GM12878 (cell line): ENCODE data around the gene CCDC181. TPM values are rescaled to one million over a fixed set of nuclear protein-coding genes. Genes with fewer than 3 reads are reported as not detected.

ENCODE experiments used
- ATAC-seq: fragments of 200-7000 bp; cut with Tn5 transposase; 3 replicates; pipeline ENCODE4 v1.9.1; 2020; ENCODE audit warnings: mild to moderate bottlenecking, moderate library complexity
- BruUV-seq: library from RNA; stranded (reverse); fragments of 400-500 nt; replicated peaks from 2 replicates; lab custom pipeline; 2021; lab: Mats Ljungman, UMichigan
- CTCF ChIA-PET: fragments of 300-600 bp; sonication (Branson Sonifier 250); formaldehyde crosslinking; extraction: SDS; loops from one replicate; lab custom pipeline; 2021; ENCODE audit warnings: inconsistent platforms; lab: Yijun Ruan, JAX
- POLR2A ChIA-PET: fragments of 350-600 bp; formaldehyde crosslinking; extraction: SDS; loops from one replicate; lab custom pipeline; 2021; ENCODE audit warnings: inconsistent platforms; lab: Charles Lee
- RAD21 ChIA-PET: fragments of 300-600 bp; sonication (Branson Sonifier 250); formaldehyde crosslinking; loops from one replicate; lab custom pipeline; 2023; ENCODE audit warnings: antibody characterized with exemption; ENCODE audit not compliant: unreplicated experiment; lab: Charles Lee
- SMC1A ChIA-PET: fragments of 300-600 bp; sonication (Branson Sonifier 250); formaldehyde crosslinking; loops from one replicate; lab custom pipeline; 2023; ENCODE audit not compliant: unreplicated experiment, uncharacterized antibody; lab: Charles Lee
- DNase-seq: peaks from one replicate; pipeline ENCODE4 v3.0.0-alpha.2; 2011; ENCODE audit warnings: low read depth, low spot score
- FAIRE-seq: peaks from 3 replicates; lab custom pipeline; 2011; peaks lifted over from hg19 to GRCh38; lab: Jason Lieb, UNC
- H2AFZ ChIP-seq: 2 replicates; pipeline ENCODE4 v1.6.0; 2011; ENCODE audit warnings: low read depth, low read length, control low read depth; ENCODE audit not compliant: control insufficient read depth
- H3K27ac ChIP-seq: 2 replicates; pipeline ENCODE4 v1.5.1; 2011; ENCODE audit warnings: control low read depth; ENCODE audit not compliant: control insufficient read depth, insufficient read depth
- H3K27me3 ChIP-seq, 2 experiments: replicated peaks in 1 of 2; 2 replicates each; pipeline versions ENCODE4 v1.6.0 to v1.6.1; 2011; ENCODE audit warnings: low read length in 1 of 2; ENCODE audit not compliant: control insufficient read depth in 2 of 2, insufficient read depth in 2 of 2
- H3K36me3 ChIP-seq, 2 experiments: 2 replicates each; pipeline ENCODE4 v1.5.1; 2011; ENCODE audit warnings: low read length in 1 of 2; ENCODE audit not compliant: control insufficient read depth in 2 of 2, insufficient read depth in 2 of 2
- H3K4me1 ChIP-seq: 2 replicates; pipeline ENCODE4 v1.6.1; 2011; ENCODE audit warnings: mild to moderate bottlenecking, low read length, moderate library complexity, mixed read lengths; ENCODE audit not compliant: control insufficient read depth, insufficient read depth
- H3K4me2 ChIP-seq: 2 replicates; pipeline ENCODE4 v1.6.0; 2011; ENCODE audit warnings: control low read depth; ENCODE audit not compliant: control insufficient read depth, insufficient read depth
- H3K4me3 ChIP-seq: fragments of 200-600 bp; sonication (generic); 2 replicates; pipeline ENCODE4 v1.5.1; 2016
- H3K79me2 ChIP-seq: 2 replicates; pipeline ENCODE4 v1.6.0; 2011; ENCODE audit warnings: low read length; ENCODE audit not compliant: control insufficient read depth, insufficient read depth
- H3K9ac ChIP-seq: 2 replicates; pipeline ENCODE4 v1.8.0; 2011; ENCODE audit warnings: low read length, control low read depth, mixed read lengths; ENCODE audit not compliant: control insufficient read depth, insufficient read depth
- H3K9me3 ChIP-seq: replicated peaks from 3 replicates; pipeline ENCODE4 v1.5.1; 2011; ENCODE audit warnings: mild to moderate bottlenecking, low read length; ENCODE audit not compliant: control insufficient read depth, insufficient read depth
- H4K20me1 ChIP-seq: 2 replicates; pipeline ENCODE4 v1.6.0; 2011; ENCODE audit not compliant: control insufficient read depth, insufficient read depth
- ASH2L ChIP-seq: fragments of 300-600, 200-600 bp; sonication (generic); IDR thresholded peaks from 2 replicates; pipeline ENCODE4 v1.6.1; 2017; ENCODE audit warnings: low read depth, mild to moderate bottlenecking, borderline replicate concordance
- CHD2 ChIP-seq: IDR thresholded peaks from 2 replicates; pipeline ENCODE4 v1.6.1; 2011; ENCODE audit warnings: low read depth, low read length, improper control_type of control experiment, borderline replicate concordance
- FOS ChIP-seq: IDR thresholded peaks from 3 replicates; pipeline ENCODE4 v1.6.1; 2011; ENCODE audit warnings: borderline replicate concordance; ENCODE audit not compliant: insufficient read length; ENCODE audit errors: extremely low read depth
- KLF5 ChIP-seq: fragments of 450-650 bp; IDR thresholded peaks from 2 replicates; pipeline ENCODE4 v1.6.1; 2014; ENCODE audit warnings: mild to moderate bottlenecking; ENCODE audit not compliant: partially characterized antibody
- POLR2AphosphoS5 ChIP-seq: IDR thresholded peaks from 2 replicates; pipeline ENCODE4 v1.6.1; 2011; ENCODE audit warnings: mild to moderate bottlenecking, low read length, inconsistent platforms
- RAD21 ChIP-seq: IDR thresholded peaks from 2 replicates; pipeline ENCODE4 v1.6.1; 2011; ENCODE audit warnings: mild to moderate bottlenecking, low read depth, low read length, moderate library complexity; ENCODE audit not compliant: insufficient read depth
- RB1 ChIP-seq: fragments of 450-650 bp; formaldehyde crosslinking; IDR thresholded peaks from 2 replicates; pipeline ENCODE4 v1.6.1; 2017; ENCODE audit warnings: mild to moderate bottlenecking, borderline replicate concordance
- RUNX3 ChIP-seq: IDR thresholded peaks from 2 replicates; pipeline ENCODE4 v1.6.1; 2012; ENCODE audit warnings: low read length, inconsistent platforms
- SKIL ChIP-seq: fragments of 450-650 bp; IDR thresholded peaks from 2 replicates; pipeline ENCODE4 v1.6.1; 2017; ENCODE audit warnings: mild to moderate bottlenecking, low read depth, inconsistent platforms; ENCODE audit not compliant: poor library complexity, severe bottlenecking
- SMARCA5 ChIP-seq: fragments of 450-650 bp; IDR thresholded peaks from 2 replicates; pipeline ENCODE4 v1.6.1; 2017; ENCODE audit warnings: mild to moderate bottlenecking
- SREBF1 ChIP-seq: IDR thresholded peaks from 2 replicates; pipeline ENCODE4 v1.6.1; 2012; ENCODE audit warnings: mild to moderate bottlenecking, low read length
- SRF ChIP-seq, 2 experiments: IDR thresholded peaks; 2 replicates each; pipeline ENCODE4 v1.6.1; 2011; ENCODE audit warnings: low read depth in 2 of 2, low read length in 2 of 2, mild to moderate bottlenecking in 1 of 2, moderate library complexity in 1 of 2
- TCF12 ChIP-seq: IDR thresholded peaks from 2 replicates; pipeline ENCODE4 v1.6.1; 2011; ENCODE audit warnings: low read depth, mild to moderate bottlenecking, low read length
- YY1 ChIP-seq: IDR thresholded peaks from 2 replicates; pipeline ENCODE4 v1.6.1; 2011; ENCODE audit warnings: low read depth, mild to moderate bottlenecking, low read length
- ZBED1 ChIP-seq: IDR thresholded peaks from 2 replicates; pipeline ENCODE4 v1.6.1; 2016; ENCODE audit warnings: borderline replicate concordance
- ZSCAN29 ChIP-seq: fragments of 450-650 bp; IDR thresholded peaks from 2 replicates; pipeline ENCODE4 v1.6.1; 2017; ENCODE audit warnings: mild to moderate bottlenecking, moderate library complexity
- WGBS: methylation state at CpG from one replicate; pipeline ENCODE4 v1.1.6; 2016; ENCODE audit warnings: low lambda C conversion rate; ENCODE audit not compliant: insufficient replicate concordance, insufficient coverage; ENCODE audit errors: missing lambda C conversion rate; 5-methylcytosine and 5-hydroxymethylcytosine counted together
- in situ Hi-C: fragments of 300-500 bp; cut with MboI; formaldehyde crosslinking; loops from 9 replicates; pipeline ENCODE4 v1.14.3; 2018; ENCODE audit warnings: mixed read lengths
- intact Hi-C: fragments of 100-400 bp; cut with micrococcal nuclease; formaldehyde crosslinking; loops from one replicate; pipeline ENCODE4 v1.14.2; 2022; ENCODE audit not compliant: unreplicated experiment
- polyA plus RNA-seq, 11 experiments: library from polyadenylated mRNA; depleted of rRNA in 4 of 11; unstranded in 6 of 11; stranded (reverse) in 5 of 11; fragments of >200 nt; fragmentation: Nextera tagmentation in 4 of 11; fragmentation: Illumina TruSeq in 1 of 11; extraction: Ambion mirVana in 4 of 11; extraction: Trizol in 1 of 11; gene quantifications; 1 replicate in 1 of 11; 2 replicates in 10 of 11; pipeline versions ENCODE4 v1.2.1 to v1.2.3, GENCODE V29; 2011 to 2016; ENCODE audit warnings: inconsistent platforms in 2 of 11, missing spikeins in 2 of 11, low read depth in 1 of 11
- total RNA-seq, 4 experiments: library from RNA; depleted of rRNA in 3 of 4; stranded (reverse); fragments of >200 nt in 3 of 4; fragmentation: Illumina TruSeq in 1 of 4; extraction: Trizol in 1 of 4; gene quantifications; 2 replicates each; pipeline versions ENCODE4 v1.2.1 to v1.2.3, GENCODE V29; 2013 to 2021
- TF ChIP-seq, protein P1 (sequence below): IDR thresholded peaks from 2 replicates; pipeline ENCODE4 v1.6.1; 2012; ENCODE audit warnings: low read length, inconsistent platforms
- TF ChIP-seq, protein P2 (sequence below): IDR thresholded peaks from 2 replicates; pipeline ENCODE4 v1.6.1; 2012; ENCODE audit warnings: low read depth, low read length, improper control_type of control experiment
- TF ChIP-seq, protein P3 (sequence below): IDR thresholded peaks from 2 replicates; pipeline ENCODE4 v1.6.1; 2012; ENCODE audit warnings: low read depth, low read length, improper control_type of control experiment

Gene CCDC181
- total and polyA plus RNA-seq, 10 of the 15 experiments (the other 5 are each of a cell fraction or from before 2014, with no cell fraction given), result not detected

DNA sequence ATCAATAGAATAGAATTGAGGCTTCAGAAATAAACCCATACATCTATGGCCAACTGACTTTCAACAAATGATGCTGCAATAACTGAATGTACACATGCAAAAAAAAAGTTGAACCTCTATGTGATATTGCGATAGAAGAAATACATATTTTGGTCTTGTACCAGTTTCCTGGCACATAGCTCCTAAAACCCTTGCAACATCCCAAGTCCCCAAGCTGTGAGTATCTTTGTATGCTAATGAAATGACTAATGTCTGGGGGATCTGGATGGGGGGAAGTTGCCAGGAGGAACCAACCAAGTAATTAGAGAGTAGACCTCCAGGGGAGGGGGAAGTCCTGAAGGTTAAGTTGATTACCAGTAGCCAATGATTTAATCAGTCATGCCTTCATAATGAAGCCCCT is 34.9 kb downstream of the CCDC181 start:
- Histone ChIP-seq H3K27ac (no peak overlapping the region), H3K36me3 (peaks cover 2 to 13% of the 10 kb centered on the region in 2 experiments; a peak in 2 of 4 replicates), H3K9me3 (no peaks in the 10 kb centered on the region; the same call in 1 of the 3 replicates), H2AFZ (no peak overlapping the region), H3K27me3 (no peaks in the 10 kb centered on the region), H3K79me2 (no peaks in the 10 kb centered on the region), H4K20me1 (no peaks in the 10 kb centered on the region), H3K4me3 (no peak overlapping the region), H3K4me1 (peaks cover 6% of the 10 kb centered on the region; the same call in 1 of the 2 replicates), H3K4me2 (no peak overlapping the region), H3K9ac (no peak overlapping the region)
- no peak for TF ChIP-seq FOS
- TF ChIP-seq SRF (IDR thresholded peaks at IDR 0.05; ENCODE audit: low read depth in 2 of 2, low read length in 2 of 2), result no peak
- no peak for TF ChIP-seq POLR2AphosphoS5
- TF ChIP-seq, protein P1, sequence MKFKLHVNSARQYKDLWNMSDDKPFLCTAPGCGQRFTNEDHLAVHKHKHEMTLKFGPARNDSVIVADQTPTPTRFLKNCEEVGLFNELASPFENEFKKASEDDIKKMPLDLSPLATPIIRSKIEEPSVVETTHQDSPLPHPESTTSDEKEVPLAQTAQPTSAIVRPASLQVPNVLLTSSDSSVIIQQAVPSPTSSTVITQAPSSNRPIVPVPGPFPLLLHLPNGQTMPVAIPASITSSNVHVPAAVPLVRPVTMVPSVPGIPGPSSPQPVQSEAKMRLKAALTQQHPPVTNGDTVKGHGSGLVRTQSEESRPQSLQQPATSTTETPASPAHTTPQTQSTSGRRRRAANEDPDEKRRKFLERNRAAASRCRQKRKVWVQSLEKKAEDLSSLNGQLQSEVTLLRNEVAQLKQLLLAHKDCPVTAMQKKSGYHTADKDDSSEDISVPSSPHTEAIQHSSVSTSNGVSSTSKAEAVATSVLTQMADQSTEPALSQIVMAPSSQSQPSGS, result no peak
- TF ChIP-seq ASH2L, result no peak
- TF ChIP-seq, protein P2, sequence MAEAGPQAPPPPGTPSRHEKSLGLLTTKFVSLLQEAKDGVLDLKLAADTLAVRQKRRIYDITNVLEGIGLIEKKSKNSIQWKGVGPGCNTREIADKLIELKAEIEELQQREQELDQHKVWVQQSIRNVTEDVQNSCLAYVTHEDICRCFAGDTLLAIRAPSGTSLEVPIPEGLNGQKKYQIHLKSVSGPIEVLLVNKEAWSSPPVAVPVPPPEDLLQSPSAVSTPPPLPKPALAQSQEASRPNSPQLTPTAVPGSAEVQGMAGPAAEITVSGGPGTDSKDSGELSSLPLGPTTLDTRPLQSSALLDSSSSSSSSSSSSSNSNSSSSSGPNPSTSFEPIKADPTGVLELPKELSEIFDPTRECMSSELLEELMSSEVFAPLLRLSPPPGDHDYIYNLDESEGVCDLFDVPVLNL, result no peak
- no peak for TF ChIP-seq CHD2
- no peak for TF ChIP-seq RB1
- TF ChIP-seq SMARCA5, result no peak
- no peak for TF ChIP-seq RAD21
- TF ChIP-seq ZBED1, result no peak
- TF ChIP-seq KLF5, result no peak
- no peak for TF ChIP-seq TCF12
- no peak for TF ChIP-seq RUNX3
- TF ChIP-seq, protein P3, sequence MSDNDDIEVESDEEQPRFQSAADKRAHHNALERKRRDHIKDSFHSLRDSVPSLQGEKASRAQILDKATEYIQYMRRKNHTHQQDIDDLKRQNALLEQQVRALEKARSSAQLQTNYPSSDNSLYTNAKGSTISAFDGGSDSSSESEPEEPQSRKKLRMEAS, result no peak
- no peak for TF ChIP-seq SREBF1
- no peak for TF ChIP-seq YY1
- no peak for TF ChIP-seq SKIL
- TF ChIP-seq ZSCAN29, result no peak
- in situ Hi-C loops (no loop called here), intact Hi-C loops (no loop called here)
- DNase-seq, result no peak
- no TSS peak for BruUV-seq
- WGBS, result 95% methylated on average over 1 of the region's 1 CpG
- SMC1A ChIA-PET, result no interaction called here
- ATAC-seq, result no peak
- CTCF ChIA-PET, result no interaction called here
- POLR2A ChIA-PET, result no interaction called here
- RAD21 ChIA-PET, result no interaction called here
- FAIRE-seq, result no peak
